ENCODE data around the gene FGGY.
A peak's percentile ranks its signal among the peaks of the same experiment; 100 is the strongest.
"Not testable (repeated sequence)": the region's sequence is repeated elsewhere in the genome, so short reads cannot be mapped to it uniquely, and the experiment has no call there.

FGGY gene

DNA sequence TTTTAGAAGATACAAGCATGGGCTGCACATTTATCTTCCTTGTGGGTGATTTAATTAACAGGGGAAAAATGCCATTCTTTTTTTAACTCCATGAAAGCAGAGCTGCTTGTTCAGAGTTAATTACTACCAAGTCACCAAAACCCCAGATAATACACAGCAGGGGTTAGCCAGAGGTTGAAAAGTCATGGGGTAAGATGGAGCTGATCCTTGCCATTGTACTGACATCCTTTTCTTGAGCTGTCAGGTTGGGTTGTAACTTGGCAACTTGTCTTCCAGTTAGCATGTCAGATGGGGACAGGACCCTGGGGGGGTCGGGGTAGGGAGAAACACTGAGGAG, 260.6 kb downstream of the FGGY start:
- DNase-seq: no peak

DNA sequence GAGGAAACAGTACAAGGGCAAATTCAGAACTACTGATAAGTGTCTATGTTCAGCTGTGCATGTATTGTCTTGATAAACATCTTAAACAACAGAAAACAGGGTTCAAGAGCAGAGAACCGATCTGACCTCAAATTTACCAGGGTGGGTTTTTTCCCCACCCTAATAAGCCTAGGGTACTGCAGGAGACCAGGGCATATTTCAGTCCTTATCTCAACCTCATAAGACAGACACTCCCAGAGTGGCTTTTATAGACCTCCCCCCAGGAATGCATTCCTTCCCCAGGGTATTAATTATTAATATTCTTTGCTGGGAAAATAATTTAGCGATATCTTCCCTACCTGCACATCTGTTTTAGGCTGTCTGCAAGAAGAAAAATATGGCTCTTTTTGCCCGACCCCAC, 261.7 kb downstream of the FGGY start:
- not testable (repeated sequence) for DNase-seq

DNA sequence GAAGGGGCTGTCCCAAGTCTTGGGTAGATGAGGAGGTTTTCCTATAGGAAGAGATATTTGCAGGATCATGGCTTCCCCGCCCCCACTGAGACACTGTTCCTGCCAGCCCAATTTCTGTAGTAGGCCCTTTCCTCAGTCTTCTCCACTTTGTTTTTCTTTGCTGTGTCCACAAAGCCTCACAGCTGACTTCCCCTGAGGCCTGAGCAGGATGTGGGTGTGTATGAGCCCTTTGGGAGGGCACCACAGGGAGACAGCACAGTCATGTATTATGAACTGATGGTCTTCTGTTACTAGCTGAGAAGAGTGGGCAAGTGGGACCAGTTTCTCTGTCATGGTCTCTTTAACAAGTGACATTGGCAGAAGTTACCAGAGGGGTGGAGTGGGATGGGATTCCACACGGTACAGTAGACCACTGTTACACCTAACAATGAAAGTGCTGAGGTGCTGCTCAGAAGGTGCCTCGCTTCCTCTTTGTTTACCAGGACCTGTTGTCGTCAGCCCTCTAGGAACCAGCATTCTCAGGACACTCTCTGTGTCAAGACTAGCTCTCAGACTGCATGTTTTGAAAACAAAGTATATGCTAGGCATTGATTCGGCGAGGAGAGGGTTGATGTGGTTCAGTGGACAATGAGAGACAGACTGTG, 264.0 kb downstream of the FGGY start:
- DNase-seq: no peak

DNA sequence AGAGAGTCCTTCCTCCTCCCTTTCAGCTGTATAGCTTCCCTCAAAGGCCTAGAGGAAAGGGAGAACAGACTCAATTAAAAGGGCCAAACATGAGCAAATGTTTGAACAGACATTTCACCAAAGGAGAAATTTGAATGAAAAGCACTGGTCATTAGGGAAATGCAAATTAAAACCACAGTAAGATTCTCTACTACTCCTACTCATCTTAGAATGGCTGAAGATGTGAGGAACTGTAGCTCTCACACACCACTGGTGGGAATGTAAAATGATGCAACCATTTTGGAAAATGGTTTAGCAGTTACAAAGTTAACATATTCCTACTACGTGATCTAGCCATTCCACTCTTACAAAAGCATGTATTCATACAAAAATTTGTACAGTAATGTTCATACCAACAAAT, 264.9 kb downstream of the FGGY start:
- DNase-seq: no peak

DNA sequence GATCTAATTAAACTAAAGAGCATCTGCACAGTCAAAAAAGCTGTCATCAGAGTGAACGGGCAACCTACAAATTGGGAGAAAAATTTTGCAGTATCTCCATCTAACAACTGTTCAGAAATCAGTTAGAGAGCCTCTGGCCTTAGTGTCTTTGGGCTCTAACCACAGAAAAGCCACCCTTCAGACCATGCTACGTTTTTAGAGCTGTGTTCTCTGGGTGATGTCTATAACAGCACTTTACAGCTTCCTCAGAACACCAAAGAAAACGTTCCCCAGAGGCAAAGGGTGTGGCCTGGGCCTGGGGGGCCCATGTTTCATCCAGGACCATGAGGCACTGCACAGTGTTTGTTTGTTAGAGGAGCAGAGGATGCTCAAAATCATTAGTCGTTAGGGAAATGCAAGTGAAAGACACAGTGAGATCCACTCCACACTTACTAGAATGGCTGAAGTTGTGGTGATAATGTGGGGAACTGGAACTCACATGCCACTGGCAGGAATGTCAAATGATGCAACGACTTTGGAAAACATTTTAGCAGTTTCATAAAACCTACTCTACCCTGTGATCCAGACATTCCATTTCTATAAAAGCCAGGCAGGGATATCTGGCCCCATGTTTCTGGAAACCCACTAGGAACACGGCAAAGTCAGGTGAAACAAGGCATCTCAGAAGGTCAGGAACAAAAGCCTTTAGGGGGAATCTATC, 267.4 kb downstream of the FGGY start:
- DNase-seq: no peak

DNA sequence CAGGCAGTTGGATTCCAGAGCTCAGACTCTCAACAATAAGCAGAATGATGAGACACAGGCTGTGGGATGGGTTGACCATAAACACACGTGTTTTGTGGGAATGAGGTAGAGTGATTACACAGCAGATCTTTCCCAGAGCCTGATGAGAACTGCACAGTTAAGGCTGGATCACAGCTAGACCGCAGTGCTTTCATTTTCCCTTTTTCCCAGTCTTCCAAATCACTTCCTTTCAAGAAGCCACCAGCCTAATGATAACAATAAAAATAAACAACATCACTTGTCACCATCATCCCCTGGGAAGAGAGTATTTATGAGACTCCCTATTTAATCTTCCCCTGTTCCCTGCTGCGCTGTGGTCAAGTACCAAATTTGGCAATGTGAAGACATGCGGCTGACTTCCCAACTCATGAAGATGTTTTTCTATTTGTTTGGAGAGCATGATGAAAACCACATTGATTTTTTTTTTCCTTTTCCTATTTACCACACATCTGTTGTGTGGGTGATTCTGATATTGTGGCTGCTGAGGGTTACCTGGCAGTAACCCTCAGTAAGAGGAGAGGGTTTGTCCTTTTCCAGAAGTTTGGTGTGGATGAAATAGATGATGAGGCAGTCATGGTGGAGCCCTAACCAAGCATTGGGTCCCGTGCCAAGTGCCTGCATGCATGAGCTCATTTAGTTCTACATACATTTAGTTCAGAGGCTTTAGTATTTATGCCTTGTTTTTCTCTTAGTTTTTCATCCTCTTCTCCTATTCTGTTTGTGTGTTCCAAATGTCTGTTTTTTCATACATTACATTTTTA, 268.9 kb downstream of the FGGY start:
- DNase-seq: no peak

DNA sequence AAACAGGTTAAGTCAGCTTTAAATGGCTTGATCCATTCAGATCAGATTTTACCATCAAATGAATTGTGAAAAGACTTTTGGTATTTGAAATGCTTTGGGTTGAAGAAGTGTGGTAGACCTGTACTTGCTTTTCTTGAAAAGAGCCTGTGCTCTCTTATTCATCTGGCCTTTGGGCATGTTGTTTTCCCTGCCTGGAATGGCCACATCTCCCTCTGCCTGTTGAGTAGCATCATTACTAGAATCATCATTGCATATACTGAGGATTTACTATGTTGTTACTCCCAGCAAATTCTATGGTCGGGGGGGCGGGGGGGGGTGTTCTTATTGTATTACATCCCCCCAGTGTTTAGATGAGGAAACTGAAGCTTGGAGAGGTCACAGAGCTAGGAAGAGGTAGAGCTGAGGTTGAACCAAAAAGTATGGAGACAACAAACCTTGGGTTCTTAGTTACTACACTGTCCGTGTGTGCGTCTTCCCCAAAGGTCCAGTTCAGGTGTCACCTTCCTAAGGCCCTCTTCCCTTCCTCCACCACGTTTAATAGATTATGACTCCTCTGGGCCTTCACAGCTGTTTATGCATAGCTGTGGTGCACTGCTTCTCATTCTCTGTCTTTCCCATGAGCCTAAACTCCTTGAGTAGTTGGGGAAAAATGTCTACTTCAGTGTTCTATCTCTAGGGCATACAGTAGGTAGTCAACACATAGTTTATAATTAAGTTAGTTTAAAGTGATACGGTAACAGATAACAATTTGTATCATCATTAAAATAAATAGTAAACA, 271.5 kb downstream of the FGGY start:
- no peak for DNase-seq

DNA sequence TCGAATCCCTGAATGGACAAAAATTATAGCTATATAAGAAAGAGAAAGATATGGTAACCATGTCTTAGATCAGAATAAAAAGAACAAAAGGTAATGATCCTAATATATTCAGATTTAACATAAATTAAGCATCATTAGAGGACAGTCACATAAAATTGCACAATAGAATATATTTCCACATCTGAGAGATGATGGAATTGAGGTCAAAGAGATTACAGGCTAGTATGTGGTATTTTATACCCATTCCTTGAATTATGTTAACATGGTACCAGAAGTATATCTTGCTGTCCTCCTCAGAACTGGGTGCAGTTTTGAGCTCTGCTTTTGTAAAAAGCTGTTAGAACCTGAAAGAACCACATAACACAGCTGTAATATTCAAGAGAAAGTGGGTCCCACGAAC, 272.3 kb downstream of the FGGY start:
- no peak for DNase-seq

DNA sequence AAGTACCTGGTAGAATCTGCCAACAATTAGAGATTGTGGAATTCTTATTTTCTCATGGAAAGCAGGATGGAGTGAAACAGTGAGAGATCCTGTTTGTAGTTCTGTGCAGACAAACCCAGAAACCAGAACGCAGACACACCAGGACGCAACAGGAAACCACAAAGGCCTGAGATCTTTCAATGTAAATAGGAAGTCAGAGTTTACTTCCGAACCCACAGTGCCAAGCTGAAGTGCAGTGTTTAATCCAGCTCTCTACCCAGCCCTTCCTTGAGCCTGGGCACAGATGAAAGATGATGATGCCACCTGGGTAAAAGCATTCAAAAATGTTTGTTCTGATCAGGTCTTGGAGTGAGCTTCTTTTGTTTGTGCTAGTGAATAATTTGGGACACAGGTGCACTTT, 273.6 kb downstream of the FGGY start:
- peak; percentile 4 for DNase-seq

DNA sequence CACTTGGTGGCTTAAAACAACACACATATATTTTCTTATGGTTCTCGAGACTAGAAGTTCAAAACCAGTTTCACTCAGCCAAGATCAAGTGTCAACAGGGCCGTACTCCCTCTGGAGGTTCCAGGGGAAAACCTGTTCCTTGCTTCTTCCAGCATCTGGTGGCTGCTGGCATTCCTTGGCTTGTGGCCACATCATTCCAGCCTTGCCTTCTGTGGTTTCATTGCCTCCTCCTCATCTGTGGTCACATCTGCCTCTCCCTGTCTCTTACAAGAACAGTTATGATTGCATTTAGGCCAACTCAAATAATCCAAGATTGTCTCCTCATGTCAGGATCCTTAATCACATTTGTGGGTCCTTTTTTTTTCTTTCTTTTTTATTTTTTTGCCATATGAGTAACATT, 277.2 kb downstream of the FGGY start:
- DNase-seq: no peak

DNA sequence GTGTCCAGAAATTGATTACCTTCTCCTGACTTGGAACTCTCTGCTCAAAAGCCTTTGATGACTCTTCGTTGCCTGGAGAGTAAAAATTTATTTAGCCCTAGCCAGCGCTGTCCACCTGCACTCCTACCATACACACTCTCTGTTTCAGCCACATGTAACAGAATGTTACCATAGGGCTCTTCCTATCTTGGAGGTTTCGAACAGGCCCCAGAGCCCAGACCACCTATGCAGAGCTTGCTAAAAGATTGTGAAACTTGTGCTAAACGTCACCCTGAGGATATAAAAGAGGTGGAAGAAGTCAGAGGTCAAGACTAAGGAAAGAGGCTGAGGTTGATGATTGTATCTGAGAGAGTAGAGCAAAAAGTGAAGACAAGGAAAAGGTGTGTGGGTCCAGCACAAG, 280.9 kb downstream of the FGGY start:
- DNase-seq: no peak

DNA sequence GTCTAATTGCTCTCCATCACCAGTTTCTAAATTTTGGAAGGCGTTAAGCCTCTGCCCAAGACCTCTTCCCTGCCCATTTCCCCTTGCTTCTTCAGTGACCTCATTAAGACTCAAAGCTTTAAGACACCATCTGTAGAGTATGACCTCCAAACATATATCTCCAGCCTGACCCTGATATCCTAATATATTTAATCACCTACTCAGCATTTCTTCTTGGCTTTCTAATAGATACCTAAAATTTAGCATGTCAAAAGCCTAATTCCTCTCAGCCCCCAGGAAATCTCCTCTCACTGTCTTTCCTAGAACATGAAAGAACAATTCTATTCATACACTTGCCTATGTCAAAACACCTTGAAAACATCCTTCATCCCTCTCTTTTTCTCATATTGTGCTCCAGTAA, 282.3 kb downstream of the FGGY start:
- DNase-seq: no peak

DNA sequence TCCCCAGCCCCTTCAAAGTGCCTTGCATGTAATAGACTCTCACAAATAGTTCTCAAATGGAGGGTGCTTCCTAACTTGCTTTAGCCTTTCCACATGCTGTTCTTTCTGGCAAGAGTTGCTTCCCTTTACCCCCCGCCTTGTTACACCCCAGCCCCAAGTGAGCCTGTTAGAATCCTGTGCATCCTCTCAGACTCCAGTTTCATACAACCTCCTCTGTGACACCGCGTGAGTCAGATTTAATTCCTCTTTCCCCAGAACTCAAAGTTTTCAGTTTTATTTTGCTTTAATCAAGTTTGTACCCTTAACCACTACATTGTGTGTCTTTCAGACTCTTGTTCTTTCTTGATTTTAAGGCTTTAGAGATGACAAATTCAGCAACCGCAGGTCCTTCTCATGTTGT, 283.4 kb downstream of the FGGY start:
- DNase-seq: no peak

DNA sequence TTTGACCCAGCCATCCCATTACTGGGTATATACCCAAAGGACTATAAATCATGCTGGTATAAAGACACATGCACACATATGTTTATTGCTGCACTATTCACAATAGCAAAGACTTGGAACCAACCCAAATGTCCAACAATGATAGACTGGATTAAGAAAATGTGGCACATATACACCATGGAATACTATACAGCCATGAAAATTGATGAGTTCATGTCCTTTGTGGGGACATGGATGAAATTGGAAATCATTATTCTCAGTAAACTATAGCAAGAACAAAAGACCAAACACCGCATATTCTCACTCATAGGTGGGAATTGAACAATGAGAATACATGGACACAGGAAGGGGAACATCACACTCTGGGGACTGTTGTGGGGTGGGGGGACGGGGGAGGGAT, 295.5 kb downstream of the FGGY start:
- not testable (repeated sequence) for DNase-seq

DNA sequence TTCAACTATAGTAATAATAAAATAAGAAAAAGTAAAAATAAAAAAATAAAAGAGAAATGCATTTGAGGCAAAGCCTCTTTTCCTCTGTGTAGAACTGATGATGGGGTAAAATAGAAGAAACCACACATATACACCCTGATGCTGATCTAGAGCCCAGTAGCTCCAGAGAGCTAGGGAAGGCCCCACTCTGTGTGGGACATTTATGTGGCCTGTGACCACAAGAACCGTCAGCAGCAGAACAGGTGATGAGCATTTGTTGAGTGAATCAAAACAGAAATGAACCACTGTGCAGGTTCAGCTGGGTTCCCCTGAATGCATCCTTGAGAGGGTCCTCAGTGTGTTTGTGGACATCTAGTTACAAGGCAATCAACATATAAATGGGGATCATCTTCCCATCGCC, 296.0 kb downstream of the FGGY start:
- no peak for DNase-seq

DNA sequence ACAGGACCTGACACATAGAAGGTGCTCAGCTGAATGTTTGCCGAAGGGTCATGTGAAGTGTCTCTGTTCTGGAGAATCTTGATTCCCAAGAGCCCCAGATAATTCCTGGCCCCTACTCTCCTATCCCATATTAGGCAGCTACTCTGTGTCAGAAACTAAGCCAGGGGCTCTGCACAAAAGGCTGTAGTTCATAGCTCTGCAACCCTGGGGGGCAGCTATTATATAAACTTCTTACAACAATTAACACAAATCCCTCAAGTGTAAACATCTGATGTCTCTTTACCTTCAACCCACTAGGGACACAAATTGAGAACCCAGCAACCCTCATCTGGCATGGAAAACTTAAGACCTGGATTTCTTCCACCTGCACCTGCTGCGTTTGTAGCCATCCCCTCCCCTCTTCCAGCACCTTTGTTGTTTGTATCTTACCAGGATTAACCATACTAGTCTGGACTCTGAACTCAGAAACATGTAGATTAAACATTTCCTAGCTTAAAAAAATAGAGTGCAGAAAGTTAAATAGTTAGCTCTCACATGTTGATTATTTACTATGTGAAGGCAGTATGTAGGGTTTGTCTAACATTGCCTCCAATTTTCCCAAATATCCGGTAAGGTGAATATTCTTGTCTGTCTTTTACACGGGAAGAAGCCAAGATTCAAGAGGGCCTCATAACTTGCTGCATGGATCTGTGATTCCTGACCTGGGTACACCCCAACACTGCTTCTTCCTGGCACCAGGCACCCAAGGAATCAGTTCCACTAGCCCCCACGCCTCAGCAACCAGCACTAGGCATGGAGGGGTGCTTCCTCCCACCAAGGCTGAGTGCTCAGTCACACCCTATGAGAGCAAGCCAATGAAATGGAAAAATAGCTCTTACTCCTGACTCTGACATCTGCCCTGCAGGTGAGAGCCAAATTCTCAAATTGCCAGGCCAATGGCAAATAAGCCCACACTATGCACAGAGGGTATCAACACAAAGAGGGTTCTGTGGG, 297.2 kb downstream of the FGGY start:
- DNase-seq: no peak

DNA sequence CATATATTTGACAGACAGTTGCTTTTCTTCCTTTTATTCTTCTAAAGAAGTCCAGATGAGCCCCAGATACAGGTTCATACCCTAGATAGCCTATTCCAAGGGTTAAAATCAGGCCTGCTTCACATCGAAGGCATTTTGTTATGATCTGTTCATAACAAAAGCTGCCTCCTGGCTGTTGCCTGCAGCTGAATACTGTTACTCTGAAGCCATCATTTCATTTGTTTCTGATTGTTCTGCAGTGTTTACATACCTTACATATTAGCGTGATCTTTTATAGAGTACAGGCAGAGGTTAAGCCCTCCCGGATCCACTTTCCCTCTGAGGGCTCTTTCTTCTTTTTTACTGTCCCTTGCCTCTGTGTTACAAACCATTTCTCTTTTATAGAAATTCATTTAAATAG, 298.9 kb downstream of the FGGY start:
- DNase-seq: no peak

DNA sequence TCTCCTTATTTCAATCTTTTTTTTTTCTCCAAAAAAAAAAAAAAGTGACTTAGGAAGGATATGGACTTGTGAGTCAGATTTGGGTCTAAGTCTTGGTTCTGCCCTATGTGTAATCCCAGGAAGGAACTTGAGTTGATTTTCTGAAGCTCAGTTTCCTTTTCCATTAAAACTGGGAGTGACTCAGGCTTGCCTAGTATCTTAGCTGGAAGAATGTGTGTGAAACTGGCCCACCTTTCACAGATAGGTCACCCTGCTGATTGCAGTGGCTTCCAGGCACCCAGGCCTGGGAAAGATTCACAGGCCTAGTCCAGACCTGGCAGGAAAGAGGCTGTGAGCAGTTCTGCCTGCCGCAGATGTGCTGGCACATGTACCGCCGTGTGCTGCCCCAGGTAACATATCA, 299.5 kb downstream of the FGGY start:
- DNase-seq: no peak

DNA sequence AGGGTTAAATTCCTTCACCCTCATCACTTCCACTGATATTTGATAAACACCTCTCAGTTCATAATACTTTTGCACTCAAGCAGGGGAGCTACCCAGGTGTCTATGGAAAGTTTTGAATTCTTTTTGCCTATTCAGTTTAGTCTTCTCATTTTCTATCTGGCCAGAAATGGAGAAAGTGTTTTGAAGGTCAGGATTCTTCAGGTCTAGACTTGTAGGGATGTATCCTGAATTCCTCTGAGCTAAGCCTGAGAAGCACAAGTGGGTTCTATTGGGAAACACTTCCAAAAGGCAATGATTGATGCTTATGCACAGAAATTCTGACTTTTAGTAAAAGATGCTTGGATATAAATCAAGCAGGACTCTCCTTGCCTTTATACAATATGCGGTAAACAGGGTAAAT, 300.1 kb downstream of the FGGY start:
- DNase-seq: no peak

DNA sequence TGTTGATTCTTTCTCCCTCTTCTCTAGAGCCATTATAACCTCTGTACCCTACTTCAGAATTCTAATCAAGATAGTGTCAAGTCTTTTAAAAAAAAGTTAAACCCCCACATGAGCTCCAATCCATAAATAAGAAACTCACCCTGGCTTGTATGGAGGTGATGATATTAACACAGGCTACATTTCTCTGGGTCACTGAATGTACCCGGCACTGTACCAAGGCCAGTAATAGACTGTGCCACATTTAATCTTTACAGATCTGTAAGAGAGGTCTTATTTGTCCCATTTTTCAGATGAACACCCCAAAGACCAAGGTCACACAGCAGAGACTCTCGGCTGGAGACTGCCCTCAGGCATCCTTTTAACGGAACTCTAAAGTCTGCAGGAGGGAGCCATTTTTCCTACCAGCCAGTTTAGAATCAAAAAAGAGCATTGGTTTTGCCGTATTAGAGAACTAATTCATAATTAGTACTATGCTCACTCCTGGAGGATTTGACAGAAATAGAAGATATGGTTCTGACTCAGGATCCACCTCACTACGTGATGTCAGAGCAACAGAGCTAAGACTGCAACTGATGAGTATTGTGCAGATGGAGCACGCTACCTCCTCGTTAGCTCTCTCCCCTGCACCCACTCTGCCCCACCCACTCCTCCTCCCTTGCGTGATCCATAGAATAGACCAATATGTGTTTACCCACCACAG, 300.7 kb downstream of the FGGY start:
- no peak for DNase-seq

DNA sequence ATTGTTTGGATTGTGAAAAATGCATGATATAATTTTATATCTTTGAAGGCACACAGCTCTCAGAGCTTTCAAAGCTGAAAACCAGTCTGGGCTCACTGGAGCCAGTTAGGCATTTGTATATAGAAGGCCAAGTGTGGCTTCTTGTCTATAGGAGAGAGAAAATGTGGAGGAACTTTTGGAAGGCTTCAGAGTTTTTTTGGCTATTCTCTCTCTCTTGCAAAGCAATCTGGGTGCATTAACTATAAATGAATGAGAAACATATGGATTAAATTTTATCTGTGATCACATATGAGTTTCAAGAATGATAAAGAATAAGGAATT, 301.2 kb downstream of the FGGY start:
- no peak for DNase-seq

DNA sequence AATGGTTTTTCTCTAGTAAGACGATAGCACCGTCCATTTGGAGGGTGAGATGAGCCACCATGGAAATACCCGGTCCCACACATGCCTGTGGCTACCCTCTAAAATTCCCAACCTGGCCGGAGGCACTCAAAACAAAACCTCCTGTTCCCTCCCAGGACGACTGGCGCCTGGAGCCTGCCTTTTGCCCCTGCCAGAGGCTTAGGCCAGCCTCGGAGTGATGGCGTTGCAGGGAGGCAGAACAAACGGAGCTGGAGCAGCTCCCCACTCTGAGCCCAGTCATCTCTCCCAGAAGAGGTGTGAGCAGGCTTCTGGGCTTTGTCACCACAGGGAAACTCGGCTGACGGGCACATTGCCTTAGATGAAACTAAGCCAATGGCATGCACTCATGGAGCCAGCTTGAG, 304.1 kb downstream of the FGGY start:
- DNase-seq: no peak

Data from stimulated activated CD4-positive, alpha-beta T cell treated with anti-CD3 and anti-CD28 coated beads, Interleukin-4, amount 100 ng/mL, for 24 hours (primary cell).